Fibroblast of skin of left biceps (primary cell): Measurements from ENCODE around the gene SCAF4.
"Not testable (repeated sequence)": the region's sequence is repeated elsewhere in the genome, so short reads cannot be mapped to it uniquely, and the experiment has no call there.

ENCODE experiments used
- DNase-seq, 2 experiments: peaks; one replicate each; pipeline ENCODE4 v3.0.0-alpha.2; 2013; ENCODE audit warnings: low read depth in 2 of 2

Gene SCAF4, protein sequence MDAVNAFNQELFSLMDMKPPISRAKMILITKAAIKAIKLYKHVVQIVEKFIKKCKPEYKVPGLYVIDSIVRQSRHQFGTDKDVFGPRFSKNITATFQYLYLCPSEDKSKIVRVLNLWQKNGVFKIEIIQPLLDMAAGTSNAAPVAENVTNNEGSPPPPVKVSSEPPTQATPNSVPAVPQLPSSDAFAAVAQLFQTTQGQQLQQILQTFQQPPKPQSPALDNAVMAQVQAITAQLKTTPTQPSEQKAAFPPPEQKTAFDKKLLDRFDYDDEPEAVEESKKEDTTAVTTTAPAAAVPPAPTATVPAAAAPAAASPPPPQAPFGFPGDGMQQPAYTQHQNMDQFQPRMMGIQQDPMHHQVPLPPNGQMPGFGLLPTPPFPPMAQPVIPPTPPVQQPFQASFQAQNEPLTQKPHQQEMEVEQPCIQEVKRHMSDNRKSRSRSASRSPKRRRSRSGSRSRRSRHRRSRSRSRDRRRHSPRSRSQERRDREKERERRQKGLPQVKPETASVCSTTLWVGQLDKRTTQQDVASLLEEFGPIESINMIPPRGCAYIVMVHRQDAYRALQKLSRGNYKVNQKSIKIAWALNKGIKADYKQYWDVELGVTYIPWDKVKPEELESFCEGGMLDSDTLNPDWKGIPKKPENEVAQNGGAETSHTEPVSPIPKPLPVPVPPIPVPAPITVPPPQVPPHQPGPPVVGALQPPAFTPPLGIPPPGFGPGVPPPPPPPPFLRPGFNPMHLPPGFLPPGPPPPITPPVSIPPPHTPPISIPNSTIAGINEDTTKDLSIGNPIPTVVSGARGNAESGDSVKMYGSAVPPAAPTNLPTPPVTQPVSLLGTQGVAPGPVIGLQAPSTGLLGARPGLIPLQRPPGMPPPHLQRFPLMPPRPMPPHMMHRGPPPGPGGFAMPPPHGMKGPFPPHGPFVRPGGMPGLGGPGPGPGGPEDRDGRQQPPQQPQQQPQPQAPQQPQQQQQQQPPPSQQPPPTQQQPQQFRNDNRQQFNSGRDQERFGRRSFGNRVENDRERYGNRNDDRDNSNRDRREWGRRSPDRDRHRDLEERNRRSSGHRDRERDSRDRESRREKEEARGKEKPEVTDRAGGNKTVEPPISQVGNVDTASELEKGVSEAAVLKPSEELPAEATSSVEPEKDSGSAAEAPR

DNA sequence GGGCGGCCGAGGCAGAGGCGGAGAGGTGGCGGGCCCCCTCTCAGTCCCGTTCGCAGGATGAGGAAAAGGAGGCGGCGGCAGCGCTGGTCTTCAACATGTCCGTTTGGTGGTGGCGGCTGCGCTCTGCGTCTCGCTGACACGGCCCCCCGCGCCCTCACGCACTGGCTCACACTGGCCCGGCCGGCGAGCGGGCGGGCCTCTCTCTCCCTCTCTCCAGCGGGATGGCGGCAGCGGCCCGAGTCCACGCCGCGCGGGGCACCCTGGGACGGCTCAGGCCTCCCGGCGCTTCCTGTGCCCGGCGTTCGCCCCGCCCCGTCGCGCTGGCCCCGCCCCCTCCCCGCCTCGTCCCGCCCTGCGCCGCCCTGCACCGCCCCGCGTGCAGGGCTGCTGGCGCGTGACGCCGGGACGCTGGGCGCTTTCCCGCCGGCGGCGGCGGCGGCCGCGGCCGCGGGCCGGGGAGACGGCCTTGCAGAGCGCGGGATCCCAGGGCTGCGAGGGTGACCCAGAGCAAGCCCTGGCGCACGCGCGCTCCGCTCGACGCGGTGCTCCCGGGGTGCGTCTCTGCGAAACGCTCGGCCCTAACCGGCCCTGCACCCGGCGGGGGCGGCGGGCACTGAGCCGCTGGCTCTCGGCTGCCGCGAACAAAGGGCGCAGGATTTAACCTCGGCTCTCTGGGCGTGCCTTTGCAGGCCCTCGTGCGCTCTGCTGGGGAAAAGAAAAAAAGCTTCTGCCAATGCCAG lies at the start of gene SCAF4:
Gene SCAF4, minus strand, starts transcription at position 262 of the 740 bp plus-strand sequence. CDS start 426 bp downstream, outside the sequence.
- peak; percentile 73 to 75 for DNase-seq

DNA sequence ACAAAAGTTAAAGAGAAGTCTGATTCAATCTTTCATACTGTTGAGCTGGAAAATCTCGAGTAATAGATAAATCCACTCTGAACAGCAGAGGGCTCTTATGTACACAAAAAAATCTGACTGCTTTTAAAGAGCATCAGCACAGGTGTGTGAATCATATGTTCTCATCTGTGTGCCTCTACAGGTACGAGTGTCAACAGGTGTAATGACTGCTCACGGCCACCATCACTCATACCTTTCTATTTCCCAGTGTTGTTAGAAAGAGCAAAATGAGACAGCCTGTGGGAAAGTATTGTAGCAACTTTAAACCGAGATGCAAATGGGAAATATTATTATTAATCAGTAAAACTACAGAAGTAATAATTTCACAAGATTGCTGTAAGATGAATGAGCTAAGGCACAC lies 49.0 kb upstream of the SCAF4 start:
- no peak for DNase-seq

DNA sequence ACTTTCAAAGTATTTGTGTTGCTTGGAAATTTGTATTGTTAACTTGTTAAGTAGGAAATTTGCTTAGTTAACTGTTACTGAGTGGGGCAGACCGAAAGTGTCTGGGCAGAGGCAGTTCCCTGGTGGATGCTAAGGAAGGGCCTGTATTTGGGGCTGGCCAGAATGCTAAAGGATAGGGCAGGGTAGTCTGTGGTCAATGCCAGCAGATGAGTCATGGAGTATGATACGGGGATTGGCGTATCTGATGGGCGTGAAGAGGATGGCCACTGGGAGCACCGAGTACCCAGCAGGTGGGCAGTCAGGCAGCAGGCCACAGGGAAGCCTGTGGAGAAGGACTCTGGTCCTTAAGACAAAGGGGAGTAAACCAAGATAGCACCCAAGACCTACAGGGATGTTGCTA lies 46.6 kb upstream of the SCAF4 start:
- DNase-seq, result no peak

DNA sequence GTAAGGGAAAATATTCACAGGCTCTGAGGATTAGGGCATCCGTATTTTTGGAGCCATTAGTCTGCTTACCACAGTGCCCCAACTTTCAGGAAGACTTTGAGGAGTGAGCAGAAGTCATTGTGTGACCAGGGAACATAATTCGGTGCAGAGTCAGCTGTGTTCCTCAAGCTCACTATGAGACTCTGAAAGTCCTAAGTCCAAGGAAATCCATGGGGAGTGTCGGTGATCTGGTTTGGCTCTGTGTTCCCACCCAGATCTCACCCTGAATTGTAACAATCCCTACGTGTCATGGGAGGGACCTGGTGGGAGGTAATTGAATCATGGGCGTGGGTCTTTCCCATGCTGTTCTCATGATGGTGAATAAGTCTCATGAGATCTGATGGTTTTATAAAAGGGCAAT lies 45.9 kb upstream of the SCAF4 start:
- DNase-seq, result no peak

DNA sequence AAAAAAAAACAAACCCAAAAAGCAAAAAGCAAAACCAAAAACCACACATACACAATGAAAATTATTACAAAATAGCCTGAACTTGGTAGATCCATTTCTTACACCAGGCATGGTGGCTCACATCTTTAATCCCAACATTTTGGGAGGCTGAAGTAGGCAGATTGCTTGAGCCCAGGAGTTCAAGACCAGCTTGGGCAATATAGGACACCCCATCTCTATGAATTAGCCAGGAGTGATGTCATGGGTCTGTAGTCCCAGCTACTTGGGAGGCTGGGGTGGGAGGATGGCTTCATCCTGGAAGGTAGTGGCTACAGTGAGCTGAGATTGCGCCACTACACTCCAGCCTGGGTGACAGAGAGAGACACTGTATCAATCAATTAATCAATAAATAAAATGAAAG lies 42.1 kb upstream of the SCAF4 start:
- DNase-seq, result no peak

DNA sequence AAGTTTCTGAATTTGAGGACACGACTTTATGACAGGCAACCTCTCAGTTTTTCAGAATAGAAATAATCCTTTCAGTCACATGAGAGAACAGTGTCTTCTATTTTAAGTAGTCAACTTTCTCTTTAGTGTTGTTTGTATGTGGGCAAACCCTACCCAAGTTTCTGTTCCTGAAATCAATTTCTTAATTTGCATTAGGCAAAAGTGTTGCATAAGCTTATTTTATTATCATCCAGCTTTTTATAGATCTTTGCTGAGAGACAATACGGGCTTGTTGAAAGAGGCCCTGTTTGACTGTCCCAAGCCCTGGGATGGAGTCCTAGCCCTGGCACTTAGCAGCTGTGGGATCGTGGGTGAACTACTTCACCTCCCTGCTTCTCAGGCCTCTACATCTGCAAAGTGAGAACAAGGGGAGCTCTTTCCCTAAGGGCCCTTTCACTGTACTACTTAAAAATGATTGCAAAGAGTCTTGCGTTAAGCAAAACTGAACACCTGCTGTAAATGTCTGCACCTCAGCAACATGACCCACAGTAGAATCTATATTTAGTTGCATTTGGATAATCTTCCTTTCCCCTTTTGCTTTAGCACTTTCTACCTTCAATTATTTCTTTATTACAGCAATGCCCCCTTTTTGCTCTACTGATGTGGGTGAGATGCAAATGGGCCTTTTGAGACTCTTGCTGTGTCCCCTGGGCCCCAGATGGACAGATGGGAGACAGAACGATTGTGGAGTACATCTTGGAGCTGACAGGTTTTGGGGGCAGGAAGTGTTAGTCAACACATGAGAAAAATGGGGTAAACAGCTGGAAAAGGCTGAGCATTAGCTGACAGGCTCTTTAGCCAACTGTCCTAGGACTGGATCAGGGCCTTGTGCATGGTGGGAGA lies 41.0 kb upstream of the SCAF4 start:
- no peak for DNase-seq

DNA sequence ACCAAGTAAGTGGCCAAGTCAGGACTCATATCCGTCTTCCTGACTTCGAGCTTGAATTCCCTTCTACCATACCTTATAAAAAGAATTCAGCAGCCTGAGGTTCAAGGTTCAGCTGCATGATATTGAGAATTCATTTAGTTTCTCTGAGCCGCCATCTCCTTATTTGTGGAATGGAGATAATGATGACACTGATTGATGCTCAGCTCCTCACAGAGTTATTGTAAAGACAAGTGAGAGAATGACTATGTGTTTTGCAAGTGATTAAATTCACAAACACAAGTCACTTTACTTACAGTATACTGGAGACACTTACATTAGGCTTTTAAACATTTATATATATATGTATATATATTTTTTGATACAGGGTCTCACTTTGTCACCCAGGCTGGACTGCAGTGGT lies 39.8 kb upstream of the SCAF4 start:
- DNase-seq, result no peak

DNA sequence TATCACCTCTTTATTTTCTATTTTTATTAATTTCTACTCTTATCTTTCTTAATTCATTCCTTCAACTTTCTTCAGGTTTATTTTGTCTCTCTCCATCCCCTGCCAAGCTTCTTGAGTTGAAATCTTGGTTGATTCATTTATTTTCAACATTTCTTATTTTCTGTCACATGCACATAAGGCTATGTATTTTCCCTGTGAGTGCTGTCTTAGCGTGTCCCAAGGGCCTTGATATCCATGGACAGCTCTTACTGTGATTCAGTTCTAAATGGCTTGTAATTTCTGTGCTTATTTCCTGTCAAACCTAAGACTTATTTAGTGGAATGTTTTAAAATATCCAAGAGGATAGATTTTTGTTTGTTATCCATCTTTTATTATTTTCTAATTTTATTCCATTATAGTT lies 36.8 kb upstream of the SCAF4 start:
- DNase-seq, result no peak

DNA sequence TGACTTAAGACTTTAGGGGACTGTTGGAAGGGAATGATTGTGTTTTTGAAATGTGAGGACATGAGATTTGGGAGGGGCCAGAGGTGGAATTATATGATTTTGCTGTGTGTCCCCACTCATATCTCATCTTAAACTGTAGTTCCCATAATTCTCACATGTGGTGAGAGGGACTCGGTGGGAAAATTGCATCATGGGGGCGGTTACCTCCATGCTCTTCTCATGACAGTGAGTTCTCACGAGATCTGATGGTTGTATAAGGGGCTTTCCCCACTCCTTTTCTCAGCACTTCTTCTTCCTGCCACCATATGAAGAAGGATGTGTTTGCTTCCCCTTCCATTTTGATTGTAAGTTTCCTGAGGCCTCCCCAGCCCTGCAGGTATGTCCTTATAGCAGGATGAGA lies 35.0 kb upstream of the SCAF4 start:
- DNase-seq, result no peak

DNA sequence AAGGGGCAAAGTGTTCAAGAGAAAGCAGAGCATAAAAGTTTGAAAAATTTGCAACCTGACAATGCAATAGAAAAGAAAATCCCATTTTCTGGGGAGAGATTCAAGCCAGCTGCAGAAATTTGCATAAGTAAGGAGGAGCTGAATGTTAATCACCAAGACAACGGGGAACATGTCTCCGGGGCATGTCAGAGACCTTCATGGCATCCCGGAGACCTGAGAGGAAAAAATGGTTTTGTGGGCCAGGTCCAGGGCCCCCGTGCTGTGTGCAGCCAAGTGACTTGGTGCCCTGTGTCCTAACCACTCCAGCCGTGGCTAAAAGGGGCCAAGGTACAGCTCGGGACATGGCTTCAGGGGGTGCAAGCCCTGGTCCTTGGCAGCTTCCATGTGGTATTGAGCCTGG lies 33.9 kb upstream of the SCAF4 start:
- not testable (repeated sequence) for DNase-seq

DNA sequence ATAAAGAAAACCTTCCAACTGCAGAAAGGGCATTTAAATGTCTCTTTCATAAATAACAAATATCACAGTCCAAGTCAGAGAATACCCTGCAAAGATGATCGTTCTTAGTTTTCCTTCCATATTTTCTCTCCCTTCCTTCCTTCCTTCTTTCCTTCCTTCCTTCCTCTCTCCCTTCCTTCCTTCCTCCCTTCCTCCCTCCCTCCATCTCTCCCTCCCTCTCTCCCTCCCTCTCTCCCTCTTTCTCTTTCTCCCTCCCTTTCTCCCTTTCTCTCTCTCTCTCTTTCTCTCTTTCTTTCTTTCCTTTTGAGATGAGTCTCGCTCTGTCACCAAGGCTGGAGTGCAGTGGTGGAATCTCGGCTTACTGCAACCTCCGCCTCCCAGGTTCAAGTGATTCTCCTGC lies 29.0 kb upstream of the SCAF4 start:
- DNase-seq, result no peak

DNA sequence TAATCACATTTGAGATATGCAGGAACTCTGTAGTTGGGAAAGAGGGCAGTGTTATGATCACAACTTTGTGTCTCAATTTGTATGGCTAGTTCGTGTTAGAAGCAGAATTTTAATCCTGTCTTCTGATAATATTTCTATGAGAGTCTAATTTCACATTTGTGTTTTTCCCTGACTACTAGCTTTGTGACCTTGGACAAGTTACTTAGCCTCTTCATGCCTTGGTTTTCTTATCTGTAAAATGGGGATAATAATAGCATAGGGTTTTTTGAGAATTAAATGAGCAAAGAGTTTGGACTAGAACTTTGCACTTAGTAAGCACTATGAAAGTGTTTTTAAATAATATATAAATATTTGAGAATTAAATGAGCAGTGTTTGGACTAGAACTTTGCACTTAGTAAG lies 24.9 kb upstream of the SCAF4 start:
- no peak for DNase-seq

DNA sequence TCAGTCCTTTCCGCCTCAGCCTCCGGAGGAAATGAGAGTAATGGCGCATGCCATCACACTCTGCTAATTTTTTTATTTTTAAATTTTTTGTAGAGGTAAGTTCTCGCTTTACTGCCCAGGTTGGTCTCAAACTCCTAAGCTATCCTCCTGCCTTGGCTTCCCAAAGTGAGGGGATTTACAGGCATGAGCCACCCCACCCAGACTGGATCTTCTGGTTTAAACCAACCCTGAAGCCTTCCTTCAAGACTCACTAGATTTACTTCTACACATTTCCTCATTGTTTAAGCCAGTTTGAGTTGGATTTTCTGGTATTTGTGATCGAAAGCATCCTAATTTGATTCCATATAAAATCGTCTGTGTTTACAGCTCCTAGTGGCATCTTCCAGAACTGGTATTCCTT lies 23.1 kb upstream of the SCAF4 start:
- DNase-seq, result no peak

DNA sequence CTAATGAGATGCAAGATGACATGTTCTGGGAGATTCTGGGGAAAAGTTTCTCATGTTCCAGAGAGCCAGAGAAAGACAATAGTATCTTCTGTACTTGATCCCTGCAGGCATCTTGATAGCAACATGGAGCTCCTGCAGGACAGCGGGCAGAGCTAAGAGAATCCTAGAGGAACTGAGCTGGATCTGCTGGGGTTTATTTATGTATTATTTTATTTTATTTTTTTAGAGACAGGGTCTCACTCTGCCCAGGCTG lies 22.7 kb upstream of the SCAF4 start:
- no peak for DNase-seq

DNA sequence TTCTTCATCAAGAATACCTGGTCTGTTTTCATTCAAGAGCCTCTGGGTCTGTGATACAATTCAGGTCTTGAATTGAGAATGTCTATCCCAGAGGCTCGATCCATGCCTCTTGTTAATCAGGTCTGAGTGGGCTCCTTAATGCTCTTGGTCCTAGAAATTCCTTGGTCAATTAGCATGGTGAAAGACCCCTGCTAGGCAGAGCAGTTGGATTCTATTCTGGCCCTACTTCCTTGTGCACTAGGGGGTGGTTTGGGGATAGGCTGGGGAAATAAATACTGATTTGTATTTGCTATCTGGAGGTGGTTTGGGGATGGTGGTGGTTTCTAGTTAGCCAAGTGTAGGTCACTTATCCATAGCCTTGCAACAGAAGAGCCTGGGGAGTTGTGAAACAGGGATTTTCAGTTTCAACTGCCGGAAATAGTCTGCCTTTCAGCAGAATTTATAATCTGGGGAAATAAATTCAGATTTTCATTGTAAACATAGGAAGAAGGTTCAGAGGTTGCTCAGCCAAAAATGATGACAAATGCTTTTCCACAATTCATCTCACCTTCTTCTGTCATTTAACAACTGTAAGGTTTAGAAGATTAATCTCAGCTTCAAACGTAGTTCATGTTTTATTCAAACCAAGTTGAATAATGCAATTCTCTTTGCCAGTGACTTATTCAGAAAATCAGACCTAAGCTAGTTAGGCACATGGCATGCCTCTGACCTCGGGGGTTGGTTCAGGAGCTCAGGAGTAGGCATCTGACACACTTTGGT lies 22.2 kb upstream of the SCAF4 start:
- DNase-seq, result no peak

DNA sequence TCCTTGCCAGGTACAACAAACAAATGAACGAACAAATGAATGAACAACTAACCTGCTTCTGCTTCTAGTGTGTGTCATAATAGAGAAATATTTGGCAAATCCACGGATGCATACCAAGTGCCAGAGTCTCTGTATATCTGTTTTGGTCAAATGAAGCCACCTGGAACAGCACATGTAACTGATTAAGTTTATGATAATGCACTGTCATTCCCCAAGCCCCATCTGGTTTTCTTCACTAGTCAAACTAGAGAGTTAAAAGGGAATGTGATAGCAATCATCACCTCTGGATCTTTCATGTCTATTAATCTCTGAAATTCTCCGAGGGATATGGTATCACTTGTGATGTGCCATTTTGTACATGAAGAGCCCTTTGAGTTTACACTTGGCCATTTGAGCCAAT lies 21.0 kb upstream of the SCAF4 start:
- no peak for DNase-seq

DNA sequence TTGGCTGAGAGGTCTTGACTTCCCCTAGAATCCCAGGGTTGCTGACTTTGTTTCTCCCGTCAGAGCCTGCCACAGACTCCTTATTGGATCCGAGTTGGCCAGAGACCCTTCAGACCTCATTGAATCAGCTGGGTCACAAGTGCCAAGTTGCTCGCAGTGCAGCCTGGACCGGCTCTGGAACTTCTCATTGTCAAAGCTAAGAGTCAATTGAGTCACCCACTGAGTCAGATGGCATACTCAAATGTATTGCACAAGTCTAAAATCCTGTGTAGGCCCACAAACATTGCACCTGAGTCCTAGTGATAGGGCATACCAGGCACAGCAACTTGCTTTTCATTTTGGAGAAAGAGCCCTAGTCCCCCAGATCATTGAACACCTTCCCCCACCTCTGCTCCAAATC lies 20.4 kb upstream of the SCAF4 start:
- DNase-seq, result no peak

DNA sequence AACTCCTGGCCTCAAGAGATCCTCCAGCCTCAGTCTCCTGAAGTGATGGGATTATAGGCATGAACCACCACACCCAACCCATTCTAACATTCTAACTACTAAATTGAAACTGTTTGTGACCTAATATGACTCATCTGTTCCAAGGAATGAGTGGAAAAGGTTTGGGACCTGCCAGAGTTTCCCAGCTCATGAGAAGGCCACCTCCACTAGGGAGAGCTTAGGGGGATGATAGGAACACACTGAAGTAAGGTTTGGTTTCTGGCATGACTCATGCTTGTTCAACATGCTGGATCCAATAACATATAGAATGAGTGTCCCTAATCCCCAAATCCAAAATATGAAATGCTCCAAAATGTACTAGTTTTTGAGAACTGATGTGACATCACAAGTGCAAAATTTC lies 18.9 kb upstream of the SCAF4 start:
- DNase-seq, result peak in 1 of 2 experiments; percentile 16

DNA sequence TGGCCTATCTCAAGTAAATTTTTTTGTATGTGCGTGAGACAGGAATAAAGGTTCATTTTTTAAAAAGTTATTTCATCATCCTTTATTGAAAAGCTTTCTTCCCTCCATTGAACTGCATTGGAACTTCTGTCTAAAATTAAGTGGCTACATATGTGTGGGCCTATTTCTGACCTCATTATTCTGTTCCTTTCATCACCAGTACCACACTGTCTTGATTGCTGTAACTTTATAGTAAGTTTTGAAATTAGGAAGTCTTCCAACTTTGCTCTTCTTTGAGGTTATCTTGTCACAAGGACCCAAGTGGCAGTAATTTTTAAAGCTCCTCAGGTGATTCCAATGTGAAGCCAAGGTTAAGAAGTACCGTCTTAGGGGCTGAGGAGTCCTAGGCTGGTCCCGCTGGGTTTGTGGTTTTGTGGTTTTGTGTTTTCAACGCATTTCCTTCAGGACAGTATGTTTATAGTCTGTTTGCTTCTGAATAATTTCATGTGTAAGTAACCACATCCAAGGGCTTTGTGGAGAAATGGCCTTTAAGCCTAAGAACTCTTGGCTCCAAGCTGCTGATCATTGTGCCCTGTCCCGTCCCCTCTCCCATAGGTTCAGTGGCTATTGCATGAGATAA lies 12.4 kb upstream of the SCAF4 start:
- no peak for DNase-seq

DNA sequence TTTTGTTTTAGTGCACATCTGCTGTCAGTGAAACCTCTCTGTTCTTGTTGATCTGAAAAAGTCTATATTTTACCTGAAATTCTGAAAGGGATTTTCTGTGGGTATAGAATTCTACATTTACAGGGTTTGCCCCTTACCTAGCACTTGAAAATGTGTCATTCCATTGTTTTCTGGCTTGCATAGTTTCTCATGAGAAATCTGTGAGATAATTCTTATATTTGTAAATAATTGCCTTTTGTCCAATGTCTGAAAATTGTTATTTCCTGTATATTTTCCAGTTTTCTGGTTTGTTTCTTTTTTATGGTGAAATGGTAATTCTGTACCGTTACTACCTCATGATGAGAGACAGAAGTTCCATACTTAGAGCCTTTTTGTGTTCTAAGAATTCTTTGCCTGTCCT lies 11.8 kb upstream of the SCAF4 start:
- no peak for DNase-seq
